Heart left ventricle (tissue), 16 donors: ENCODE data around the gene HOXB4. TPM values are rescaled to one million over a fixed set of nuclear protein-coding genes. Genes with fewer than 3 reads are reported as not detected.

Experiments
- ATAC-seq, 4 donors: fragments of 200-7000 bp; cut with Tn5 transposase; one replicate each; pipeline ENCODE4 v1.9.1; 2020 to 2022; ENCODE audit warnings: moderate library complexity in 4 of 4, mild to moderate bottlenecking in 3 of 4, moderate number of reproducible peaks in 1 of 4
- DNase-seq, 5 donors: peaks; one replicate each; pipeline ENCODE4 v3.0.0-alpha.2; 2020
- H3K27ac ChIP-seq, 12 donors: fragments of 200-600 bp; sonication (generic) in 4 of 12; one replicate each; pipeline versions ENCODE4 v1.5.0 to v1.8.0; 2016 to 2022; ENCODE audit warnings: mild to moderate bottlenecking in 2 of 12
- H3K27me3 ChIP-seq, 9 donors: fragments of 200-600 bp; sonication (generic) in 2 of 9; one replicate each; pipeline versions ENCODE4 v1.5.1 to v1.8.0; 2016 to 2022; ENCODE audit warnings: mild to moderate bottlenecking in 3 of 9
- H3K36me3 ChIP-seq, 9 donors: fragments of 200-600 bp; sonication (generic) in 2 of 9; one replicate each; pipeline versions ENCODE4 v1.5.0 to v1.8.0; 2018 to 2022; ENCODE audit warnings: mild to moderate bottlenecking in 2 of 9
- H3K4me1 ChIP-seq, 12 donors: fragments of 200-600 bp; sonication (generic) in 4 of 12; one replicate each; pipeline versions ENCODE4 v1.5.0 to v1.8.0; 2016 to 2022; ENCODE audit warnings: mild to moderate bottlenecking in 3 of 12
- H3K4me3 ChIP-seq, 12 donors: fragments of 200-600 bp; sonication (generic) in 4 of 12; one replicate each; pipeline versions ENCODE4 v1.5.0 to v1.8.0; 2017 to 2022; ENCODE audit warnings: mild to moderate bottlenecking in 9 of 12, moderate library complexity in 4 of 12
- H3K9me3 ChIP-seq, 12 donors: fragments of 200-600 bp; sonication (generic) in 4 of 12; one replicate each; pipeline versions ENCODE4 v1.5.0 to v1.8.0; 2016 to 2022; ENCODE audit warnings: mild to moderate bottlenecking in 1 of 12
- POLR2A ChIP-seq, 2 donors: fragments of 450-650 bp; IDR thresholded peaks; one replicate each; pipeline ENCODE4 v1.6.1; 2017; ENCODE audit warnings: antibody characterized with exemption in 2 of 2, mild to moderate bottlenecking in 2 of 2, moderate library complexity in 2 of 2
- WGBS, 4 donors: extraction: QIAGEN DNeasy Blood & Tissue Kit in 2 of 4; methylation state at CpG; one replicate each; pipeline versions ENCODE4 v1.1.5 to v1.1.7; 2013 to 2018; 5-methylcytosine and 5-hydroxymethylcytosine counted together
- intact Hi-C, 10 donors: fragments of 100-400 bp; cut with DNase I; formaldehyde crosslinking; loops; one replicate each; pipeline versions ENCODE4 v1.11.1 to v1.14.2; 2022
- polyA plus RNA-seq, 2 donors: library from polyadenylated mRNA; stranded (reverse); fragments of 200-250 nt; gene quantifications; one replicate each; pipeline ENCODE4 v1.2.3, GENCODE V29; 2013
- total RNA-seq, 9 donors: library from RNA; depleted of rRNA in 2 of 9; stranded (reverse); fragments of >200 nt in 2 of 9; fragmentation: NEBNext Ultra II Directional in 3 of 9; extraction: Animal tissue kit (Norgen Biotek cat#: 25700) in 3 of 9; gene quantifications; one replicate each; pipeline versions ENCODE4 v1.1.0 to v1.2.4, GENCODE V29; 2016 to 2023
- TF ChIP-seq, protein P1 (sequence below), 12 donors: fragments of 200-600 bp; sonication (generic) in 4 of 12; IDR thresholded peaks; one replicate each; pipeline versions ENCODE4 v1.5.0 to v1.8.0; 2018 to 2022; ENCODE audit warnings: antibody characterized with exemption in 12 of 12, mild to moderate bottlenecking in 5 of 12
- donor health status: ischemic (EF 13 %, LVEDD 7.1; RV severe dilation, severe dysfunction).
- donor health status: healthy with polysubstance abuse.
- donor health status: DM: no; HTN: yes; CAD: no.
- donor health status: DM: no; HTN: no; CAD: no.
- donor health status: ischemic (EF 25% LVEDD 6.9; RV normal size, moderate dysfunction).
- donor health status: ischemic (EF 25% LVEDD 5.7; RV mildly dilated, moderate dysfunction).
- donor health status: healthy.
- donor health status: DM: yes; HTN: yes; CAD: no.
- donor health status: ischemic (EF 35%, LVEDD 5.7; RV mildly dilated, moderate dysfunction).
- donor health status: nonischemic (EF 11% LVEDD 7.7; RV severe dilation, severe dysfunction).
- donor health status: DM: yes; HTN: yes; CAD: no.
- donor health status: PGD.
- donor health status: ischemic (EF 29% LVEDD 5.4; RV normal size, mild dysfunction).
- donor health status: nonischemic (EF 23%, LVEDD 6.1; RV moderate dilation, normal function).

Gene HOXB4
- total and polyA plus RNA-seq, 11 donors: 0.27 to 2.8 (median 0.59) TPM; not detected in 1

DNA sequence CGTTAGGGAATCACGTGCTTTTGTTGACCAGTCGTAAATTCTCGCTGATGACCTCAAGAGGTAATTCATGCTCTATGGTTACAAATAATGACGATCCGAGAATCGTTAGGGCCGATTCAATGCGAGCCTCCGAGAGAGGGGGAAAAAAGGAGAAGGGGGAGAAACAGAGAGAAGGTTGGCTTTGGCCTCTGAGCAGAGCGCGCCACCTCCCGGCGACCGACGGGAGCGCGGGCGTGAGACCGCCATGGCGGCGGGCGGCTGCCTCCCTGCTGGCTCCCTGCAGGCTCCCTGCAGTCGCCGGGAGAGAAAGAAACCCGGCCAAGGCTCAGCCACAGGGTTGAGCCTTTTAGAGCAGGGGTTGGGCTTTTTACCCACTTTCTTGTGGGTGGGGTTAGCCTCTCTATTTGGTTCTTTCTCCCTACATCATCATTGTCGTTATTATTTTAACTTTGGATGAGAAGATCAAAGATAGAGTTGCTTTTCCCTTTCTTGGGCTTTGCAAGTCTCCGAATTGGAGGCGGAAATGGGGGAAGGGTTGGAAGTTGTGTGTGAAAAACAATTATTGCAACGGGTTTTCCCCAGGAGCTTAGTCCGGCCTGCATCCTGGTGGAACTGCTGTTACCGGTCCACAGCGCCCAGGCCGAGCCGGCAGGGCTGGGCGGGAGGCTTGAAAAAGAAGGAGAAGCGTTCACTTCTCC lies 15.8 kb upstream of the HOXB4 start:
- Histone ChIP-seq H3K9me3 (no peaks in the 10 kb centered on the region), H3K4me3 (peak overlapping the region in 6 of 12 donors; percentile 28 to 54 (median 40)), H3K27me3 (peaks cover 64 to 100% (median 98%) of the 10 kb centered on the region in 9 donors), H3K4me1 (peaks cover 0 to 47% (median 20%) of the 10 kb centered on the region in 12 donors), H3K36me3 (no peaks in the 10 kb centered on the region), H3K27ac (peak overlapping the region in 1 of 12 donors; percentile 97)
- TF ChIP-seq, protein P1, sequence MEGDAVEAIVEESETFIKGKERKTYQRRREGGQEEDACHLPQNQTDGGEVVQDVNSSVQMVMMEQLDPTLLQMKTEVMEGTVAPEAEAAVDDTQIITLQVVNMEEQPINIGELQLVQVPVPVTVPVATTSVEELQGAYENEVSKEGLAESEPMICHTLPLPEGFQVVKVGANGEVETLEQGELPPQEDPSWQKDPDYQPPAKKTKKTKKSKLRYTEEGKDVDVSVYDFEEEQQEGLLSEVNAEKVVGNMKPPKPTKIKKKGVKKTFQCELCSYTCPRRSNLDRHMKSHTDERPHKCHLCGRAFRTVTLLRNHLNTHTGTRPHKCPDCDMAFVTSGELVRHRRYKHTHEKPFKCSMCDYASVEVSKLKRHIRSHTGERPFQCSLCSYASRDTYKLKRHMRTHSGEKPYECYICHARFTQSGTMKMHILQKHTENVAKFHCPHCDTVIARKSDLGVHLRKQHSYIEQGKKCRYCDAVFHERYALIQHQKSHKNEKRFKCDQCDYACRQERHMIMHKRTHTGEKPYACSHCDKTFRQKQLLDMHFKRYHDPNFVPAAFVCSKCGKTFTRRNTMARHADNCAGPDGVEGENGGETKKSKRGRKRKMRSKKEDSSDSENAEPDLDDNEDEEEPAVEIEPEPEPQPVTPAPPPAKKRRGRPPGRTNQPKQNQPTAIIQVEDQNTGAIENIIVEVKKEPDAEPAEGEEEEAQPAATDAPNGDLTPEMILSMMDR (IDR thresholded peaks at IDR 0.05): peak; percentile 66 to 87 (median 80)
- TF ChIP-seq POLR2A (IDR thresholded peaks at IDR 0.05): no peak
- peak in 3 of 4 donors; percentile 51 to 76 (median 62) for ATAC-seq
- peak; percentile 44 to 89 (median 68) for DNase-seq
- intact Hi-C loops: loop anchor here in 5 of 10 donors (2.0 to 5.0 kb wide), 4 partner anchors 242 to 257 kb away; no protein-coding TSS in a partner anchor
- WGBS, 4 donors: 5 to 10% (median 6%) methylated on average over 36 to 37 of the region's 37 CpGs

DNA sequence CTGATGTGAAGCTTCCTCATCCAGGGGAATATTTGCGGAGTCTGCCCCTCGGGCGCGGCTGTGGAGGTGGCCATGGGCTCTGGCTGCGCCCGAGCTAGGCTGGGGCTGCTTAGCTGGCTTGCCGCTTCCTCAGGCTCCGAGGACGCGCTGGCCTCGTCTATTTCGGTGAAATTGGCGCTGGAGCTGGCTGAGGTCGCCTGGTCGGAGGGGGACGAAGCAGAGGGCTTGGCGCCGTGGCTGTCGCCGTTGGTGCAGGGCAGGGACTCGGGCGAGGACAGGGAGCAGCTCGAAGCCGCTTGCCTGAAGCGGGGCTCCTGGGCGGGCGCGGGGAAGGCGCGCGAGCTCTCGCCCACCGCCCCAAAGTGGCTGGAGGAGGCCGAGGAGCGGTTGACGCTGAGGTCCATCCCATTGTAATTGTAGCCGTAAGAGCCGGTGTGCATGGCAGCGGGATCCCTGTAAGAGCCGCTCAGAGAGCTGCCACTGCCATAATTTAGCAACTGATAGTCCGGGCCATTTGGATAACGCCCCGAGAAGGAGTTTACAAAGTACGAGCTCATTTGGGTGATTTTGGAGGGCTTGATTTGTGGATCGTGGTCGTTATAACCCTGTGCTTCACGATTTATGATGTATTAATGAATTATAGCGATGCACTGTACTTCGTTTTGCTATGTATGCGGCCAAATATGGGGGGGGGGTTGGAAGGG lies 15.1 kb upstream of the HOXB4 start, which contains the start of gene HOXB5:
HOXB5 (minus strand) TSS at position 654 of the 704 bp plus-strand sequence; CDS start at position 557, 97 bp downstream.
- Histone ChIP-seq H3K4me1 (peaks cover 0 to 45% (median 20%) of the 10 kb centered on the region in 12 donors), H3K27me3 (peaks cover 69 to 100% (median 98%) of the 10 kb centered on the region in 9 donors), H3K4me3 (peak within 1 kb of the TSS; percentile 2 to 54 (median 30)), H3K9me3 (no peaks in the 10 kb centered on the region), H3K36me3 (no peaks in the 10 kb centered on the region), H3K27ac (peak within 1 kb of the TSS in 1 of 12 donors; percentile 97)
- TF ChIP-seq, protein P1 (IDR thresholded peaks at IDR 0.05): no peak
- intact Hi-C loops: loop anchor here in 5 of 10 donors (2.0 to 5.0 kb wide), 4 partner anchors 241 to 256 kb away; no protein-coding TSS in a partner anchor
- no peak for ATAC-seq
- 2 to 5% (median 2%) methylated on average over 21 to 50 of the region's 50 CpGs for WGBS, 4 donors
- no peak for DNase-seq

- TF ChIP-seq, protein P1 (IDR thresholded peaks at IDR 0.05): no peak
- TF ChIP-seq POLR2A (IDR thresholded peaks at IDR 0.05): no peak
- peak overlapping the region in 5 of 12 donors; percentile 28 to 54 (median 40) for H3K4me3 ChIP-seq
- peaks cover 0 to 42% (median 14%) of the 10 kb centered on the region in 12 donors for H3K4me1 ChIP-seq
- DNase-seq (no peak), ATAC-seq (no peak)
- H3K9me3 ChIP-seq: no peaks in the 10 kb centered on the region
- no peaks in the 10 kb centered on the region for H3K36me3 ChIP-seq
- peaks cover 65 to 100% (median 98%) of the 10 kb centered on the region in 9 donors for H3K27me3 ChIP-seq
- intact Hi-C loops: loop anchor here in 5 of 10 donors (2.0 to 5.0 kb wide), 4 partner anchors 240 to 255 kb away; no protein-coding TSS in a partner anchor
- peak overlapping the region in 1 of 12 donors; percentile 97 for H3K27ac ChIP-seq
- 10 to 30% (median 20%) methylated on average over 14 of the region's 14 CpGs for WGBS, 4 donors
Observed at GRCh38 chr17:48592577-48592976, 14.4 kb upstream of the HOXB4 start.
